Naive thymus-derived CD4-positive, alpha-beta T cell (primary cell): ENCODE data around the gene ZNF500. TPM values are rescaled to one million over a fixed set of nuclear protein-coding genes. Genes with fewer than 3 reads are reported as not detected.

Source experiments
- ATAC-seq: fragments of 150-1000 bp; cut with Tn5 transposase; 2 replicates; pipeline ENCODE4 v1.10.0; 2021; ENCODE audit warnings: mild to moderate bottlenecking, moderate library complexity
- CTCF ChIA-PET: fragments of 350-600 bp; sonication (Branson Sonifier 250); formaldehyde crosslinking; loops from one replicate; lab custom pipeline; 2021; ENCODE audit warnings: antibody characterized with exemption; lab: Charles Lee
- POLR2A ChIA-PET: fragments of 350-600 bp; sonication (Branson Sonifier 250); formaldehyde crosslinking; loops from one replicate; lab custom pipeline; 2021; ENCODE audit warnings: antibody characterized with exemption, inconsistent platforms; lab: Charles Lee
- DNase-seq, 9 donors: peaks; one replicate each; pipeline versions ENCODE4 v3.0.0 to v3.0.0-alpha.2; 2020 to 2022; ENCODE audit warnings: mixed read lengths in 1 of 9
- H3K27ac ChIP-seq: one replicate; pipeline ENCODE4 v1.7.0; 2013; ENCODE audit warnings: mild to moderate bottlenecking, low read depth, low read length, moderate library complexity
- H3K27me3 ChIP-seq, 2 donors: one replicate each; pipeline ENCODE4 v1.7.0; 2013; ENCODE audit warnings: low read length in 2 of 2, mild to moderate bottlenecking in 2 of 2, moderate library complexity in 2 of 2; ENCODE audit not compliant: control insufficient read depth in 2 of 2, insufficient read depth in 2 of 2
- H3K36me3 ChIP-seq, 3 experiments: 1 replicate in 2 of 3; 2 replicates in 1 of 3; pipeline ENCODE4 v1.7.0; 2013; ENCODE audit warnings: low read length in 3 of 3, mild to moderate bottlenecking in 3 of 3, moderate library complexity in 1 of 3; ENCODE audit not compliant: insufficient read depth in 3 of 3, control insufficient read depth in 2 of 3
- H3K4me1 ChIP-seq, 2 donors: one replicate each; pipeline ENCODE4 v1.7.0; 2013; ENCODE audit warnings: low read length in 2 of 2, mild to moderate bottlenecking in 2 of 2, moderate library complexity in 1 of 2; ENCODE audit not compliant: control insufficient read depth in 2 of 2, insufficient read depth in 2 of 2
- H3K4me3 ChIP-seq: 2 replicates; pipeline ENCODE4 v1.7.0; 2013; ENCODE audit warnings: mild to moderate bottlenecking, low read length
- H3K9me3 ChIP-seq, 3 experiments: 1 replicate in 2 of 3; 2 replicates in 1 of 3; pipeline ENCODE4 v1.7.0; 2013; ENCODE audit warnings: low read length in 3 of 3; ENCODE audit not compliant: control insufficient read depth in 2 of 3
- H3K27ac Mint-ChIP-seq, 9 donors: one replicate each; pipeline ENCODE4 v1.8.0; 2020 to 2022; ENCODE audit warnings: mixed read lengths in 9 of 9, mild to moderate bottlenecking in 8 of 9, moderate library complexity in 5 of 9, inconsistent platforms in 2 of 9
- H3K27me3 Mint-ChIP-seq, 5 donors: one replicate each; pipeline ENCODE4 v1.8.0; 2021 to 2022; ENCODE audit warnings: mixed read lengths in 5 of 5, mild to moderate bottlenecking in 1 of 5
- H3K36me3 Mint-ChIP-seq, 5 donors: one replicate each; pipeline ENCODE4 v1.8.0; 2020 to 2022; ENCODE audit warnings: mixed read lengths in 5 of 5, mild to moderate bottlenecking in 3 of 5, inconsistent platforms in 1 of 5
- H3K4me1 Mint-ChIP-seq, 7 donors: one replicate each; pipeline ENCODE4 v1.8.0; 2020 to 2022; ENCODE audit warnings: mixed read lengths in 7 of 7, mild to moderate bottlenecking in 3 of 7, inconsistent platforms in 1 of 7
- H3K4me3 Mint-ChIP-seq, 10 donors: one replicate each; pipeline ENCODE4 v1.8.0; 2020 to 2022; ENCODE audit warnings: mild to moderate bottlenecking in 10 of 10, mixed read lengths in 10 of 10, moderate library complexity in 6 of 10, inconsistent platforms in 2 of 10
- H3K9me3 Mint-ChIP-seq, 11 donors: one replicate each; pipeline ENCODE4 v1.8.0; 2020 to 2022; ENCODE audit warnings: mixed read lengths in 11 of 11, mild to moderate bottlenecking in 4 of 11, inconsistent platforms in 1 of 11, moderate library complexity in 1 of 11
- intact Hi-C, 2 donors: fragments of 100-400 bp; cut with micrococcal nuclease; formaldehyde crosslinking; loops; one replicate each; pipeline ENCODE4 v1.15.1; 2023
- polyA plus RNA-seq, 2 donors: library from polyadenylated mRNA; unstranded; fragments of 300-500 nt; fragmentation: Illumina TruSeq; gene quantifications; one replicate each; pipeline ENCODE4 v1.2.3, GENCODE V29; 2021
- total RNA-seq, 6 experiments: library from RNA in 5 of 6; stranded (reverse) in 5 of 6; gene quantifications; 1 replicate in 5 of 6; 2 replicates in 1 of 6; pipeline ENCODE4 v1.2.3 and lab custom pipeline; 2021 to 2026

Gene ZNF500
- total and polyA plus RNA-seq, 7 experiments from 2014 or later, result 11.0 to 43.0 (median 24.7) TPM

DNA sequence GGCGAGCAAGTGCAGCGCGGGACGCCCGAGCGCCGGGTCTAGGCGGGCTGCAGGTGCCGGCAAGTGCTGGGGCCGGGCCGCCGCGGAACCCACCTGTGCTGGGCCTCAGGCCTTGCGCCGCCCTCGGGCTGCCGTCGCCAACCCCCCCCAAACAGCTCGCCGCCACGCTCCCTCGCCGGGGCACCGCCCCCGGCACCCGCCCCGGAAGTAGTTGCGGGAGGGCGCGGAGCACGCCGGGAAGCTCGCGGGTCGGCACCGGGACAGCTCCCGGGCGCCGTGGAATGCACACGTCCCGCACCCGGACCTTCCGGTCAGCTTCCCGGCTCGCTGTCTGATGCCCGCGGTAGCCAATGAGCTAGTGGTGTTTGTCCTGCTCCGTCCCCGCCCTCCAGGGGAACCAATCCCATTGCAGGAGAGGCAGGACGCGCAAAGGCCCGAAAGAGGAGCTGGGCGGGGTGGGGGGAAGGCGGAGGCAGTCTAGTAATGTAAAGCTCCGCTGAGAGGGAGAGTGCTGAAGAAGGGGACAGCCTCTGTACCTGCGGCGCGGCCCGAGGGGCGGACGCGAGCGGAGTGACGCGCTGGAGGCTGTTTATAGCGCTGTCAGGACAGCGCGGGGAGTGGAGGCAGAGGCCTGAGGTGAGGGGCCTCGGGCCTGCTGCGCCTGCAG is 32.8 kb downstream of the ZNF500 start, which contains the start of the genes ANKS3 and DNAAF8:
TSS of gene ANKS3 (minus strand) at position 209 of the 667 bp plus-strand sequence. CDS start 4,122 bp downstream, outside the sequence.
TSS of gene DNAAF8 (plus strand) at position 475 of the 667 bp plus-strand sequence. CDS start 1,978 bp downstream, outside the sequence.
- ATAC-seq, result peak; percentile 86
- H3K4me3 ChIP-seq, result peak within 1 kb of the TSS; percentile 98
- no peaks in the 10 kb centered on the region for H3K9me3 ChIP-seq
- Mint-ChIP-seq H3K4me1 (peaks cover 9 to 32% (median 20%) of the 10 kb centered on the region in 7 donors), H3K27ac (peak within 1 kb of the TSS; percentile 73 to 92 (median 90)), H3K4me3 (peak within 1 kb of the TSS; percentile 84 to 96 (median 92)), H3K9me3 (no peaks in the 10 kb centered on the region), H3K36me3 (peaks cover 0 to 9% (median 3%) of the 10 kb centered on the region in 5 donors), H3K27me3 (peaks cover 0 to 3% (median 0%) of the 10 kb centered on the region in 5 donors)
- intact Hi-C loops, result loop anchor here (1.0 to 10.0 kb wide), 13 partner anchors 33 to 459 kb away; partner anchors contain the start of genes GLYR1 (in 2 of the 2), NUDT16L1 (in 2 of the 2), ROGDI (in 2 of the 2) and UBN1 (in 2 of the 2)
- no peaks in the 10 kb centered on the region for H3K27me3 ChIP-seq
- ChIA-PET POLR2A (interaction anchor here (0.6 to 2.9 kb wide), 22 partner anchors 10 to 319 kb away, joined by 3 to 41 read pairs (median 4); partner anchors contain the start of genes CORO7, GLYR1, MGRN1 and NAGPA), CTCF (interaction anchor here (0.5 to 1.7 kb wide), 9 partner anchors 33 to 1314 kb away, joined by 3 to 8 read pairs (median 4); partner anchors contain the start of genes MGRN1, ROGDI and ZNF500)
- DNase-seq, result peak; percentile 72 to 90 (median 79)
- H3K27ac ChIP-seq, result peak within 1 kb of the TSS; percentile 79
- H3K36me3 ChIP-seq, result peaks cover 0 to 17% (median 0%) of the 10 kb centered on the region in 3 experiments
- H3K4me1 ChIP-seq, result peaks cover 6 to 9% of the 10 kb centered on the region in 2 donors

DNA sequence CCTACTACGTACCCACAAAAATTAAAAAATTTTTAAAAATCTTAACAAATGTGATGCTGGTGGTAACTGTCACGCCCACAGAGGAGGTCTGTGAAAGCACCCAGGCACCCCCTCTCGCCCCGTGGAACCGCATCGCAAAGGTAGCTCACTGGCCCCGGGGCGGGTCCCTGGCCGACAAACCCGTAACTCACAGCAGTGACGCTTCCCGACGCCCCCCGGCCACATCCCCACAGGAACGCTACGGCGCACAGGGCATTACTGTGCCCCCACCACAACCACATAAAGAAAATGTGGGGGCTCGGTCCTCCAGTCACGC is 33.3 kb downstream of the ZNF500 start:
- peaks cover 0 to 22% (median 2%) of the 10 kb centered on the region in 3 experiments for H3K36me3 ChIP-seq
- no peaks in the 10 kb centered on the region for H3K27me3 ChIP-seq
- Mint-ChIP-seq H3K27me3 (peaks cover 0 to 3% (median 0%) of the 10 kb centered on the region in 5 donors), H3K27ac (peak overlapping the region in 5 of 9 donors; percentile 49 to 90 (median 76)), H3K4me1 (peaks cover 10 to 32% (median 20%) of the 10 kb centered on the region in 7 donors), H3K36me3 (peaks cover 0 to 13% (median 3%) of the 10 kb centered on the region in 5 donors), H3K4me3 (peak overlapping the region; percentile 84 to 96 (median 91)), H3K9me3 (no peaks in the 10 kb centered on the region)
- intact Hi-C loops, result loop anchor here (1.0 to 10.0 kb wide), 13 partner anchors 34 to 459 kb away; partner anchors contain the start of genes GLYR1 (in 2 of the 2), NUDT16L1 (in 2 of the 2), ROGDI (in 2 of the 2) and UBN1 (in 2 of the 2)
- DNase-seq, result peak in 1 of 9 donors; percentile 18
- H3K27ac ChIP-seq, result peak overlapping the region; percentile 79
- peaks cover 6 to 9% of the 10 kb centered on the region in 2 donors for H3K4me1 ChIP-seq
- peak; percentile 1 for ATAC-seq
- ChIA-PET CTCF (interaction anchor here (0.5 to 1.7 kb wide), 7 partner anchors 33 to 429 kb away, joined by 3 to 8 read pairs (median 4); partner anchors contain the start of genes MGRN1, ROGDI and ZNF500), POLR2A (interaction anchor here (0.6 to 2.9 kb wide), 14 partner anchors 16 to 318 kb away, joined by 3 to 41 read pairs (median 6); partner anchors contain the start of genes CORO7, GLYR1, NUDT16L1 and ROGDI)
- peak overlapping the region; percentile 98 for H3K4me3 ChIP-seq
- H3K9me3 ChIP-seq, result no peaks in the 10 kb centered on the region

DNA sequence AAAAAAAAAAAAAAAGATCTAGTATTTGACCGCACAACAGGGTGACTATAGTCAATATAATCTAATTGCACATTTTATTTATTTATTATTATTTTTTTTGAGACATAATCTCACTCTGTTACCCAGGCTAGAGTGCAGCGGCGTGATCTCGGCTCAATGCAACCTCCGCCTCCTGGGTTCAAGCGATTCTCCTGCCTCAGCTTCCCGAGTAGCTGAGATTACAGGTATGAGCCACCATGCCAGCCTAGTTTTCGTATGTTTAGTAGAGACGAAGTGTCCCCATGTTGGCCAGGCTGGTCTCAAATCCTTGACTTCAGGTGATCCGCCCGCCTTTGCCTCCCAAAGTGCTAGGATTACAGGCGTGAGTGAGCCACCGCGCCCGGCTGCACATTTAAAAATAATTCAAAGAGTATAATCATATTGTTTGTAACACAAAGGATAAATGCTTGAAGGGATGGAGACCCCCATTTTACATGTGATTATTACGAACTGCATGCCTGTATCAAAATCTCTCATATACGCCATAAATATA is 33.7 kb downstream of the ZNF500 start:
- peak overlapping the region; percentile 84 to 96 (median 91) for H3K4me3 Mint-ChIP-seq
- peaks cover 0 to 3% (median 0%) of the 10 kb centered on the region in 5 donors for H3K27me3 Mint-ChIP-seq
- H3K4me1 Mint-ChIP-seq, result peaks cover 13 to 32% (median 20%) of the 10 kb centered on the region in 7 donors
- ChIA-PET CTCF (no interaction called here), POLR2A (interaction anchor here (2.3 to 2.9 kb wide), 4 partner anchors 34 to 117 kb away, joined by 16 to 41 read pairs (median 20); partner anchors contain the start of genes GLYR1, NUDT16L1, UBN1 and ZNF500)
- Histone ChIP-seq H3K36me3 (peaks cover 0 to 26% (median 4%) of the 10 kb centered on the region in 3 experiments), H3K9me3 (no peaks in the 10 kb centered on the region), H3K27me3 (no peaks in the 10 kb centered on the region), H3K27ac (peak overlapping the region; percentile 79), H3K4me1 (peaks cover 6 to 9% of the 10 kb centered on the region in 2 donors), H3K4me3 (peak overlapping the region; percentile 98)
- intact Hi-C loops, result loop anchor here (5.0 to 10.0 kb wide), 3 partner anchors 71 to 458 kb away; partner anchors contain the start of genes PAM16 (in 1 of the 2) and TFAP4 (in 1 of the 2)
- ATAC-seq (no peak), DNase-seq (no peak)
- peak overlapping the region in 7 of 9 donors; percentile 29 to 90 (median 54) for H3K27ac Mint-ChIP-seq
- peaks cover 0 to 15% (median 3%) of the 10 kb centered on the region in 5 donors for H3K36me3 Mint-ChIP-seq
- H3K9me3 Mint-ChIP-seq, result no peaks in the 10 kb centered on the region

DNA sequence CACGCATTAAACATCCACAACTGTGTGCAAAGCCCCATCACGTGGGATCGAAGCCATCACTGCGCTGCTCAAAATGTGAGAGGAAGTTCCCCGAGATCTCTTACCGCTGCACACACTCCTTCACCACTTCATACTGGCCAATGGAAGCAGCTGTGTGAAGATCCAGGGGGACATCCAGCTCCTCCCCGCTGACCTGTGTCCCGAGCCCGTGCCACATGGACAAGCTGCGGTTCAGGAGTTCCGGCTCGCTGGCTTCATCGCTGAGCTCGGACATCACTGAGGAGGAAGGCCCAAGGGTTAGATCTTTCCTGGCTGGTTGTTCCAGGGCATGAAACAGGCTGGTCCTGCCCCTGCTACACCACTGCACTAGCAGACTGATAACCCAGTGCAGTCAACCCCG is 37.1 kb downstream of the ZNF500 start:
- intact Hi-C loops, result loop anchor here (5.0 to 10.0 kb wide), 3 partner anchors 68 to 455 kb away; partner anchors contain the start of genes PAM16 (in 1 of the 2) and TFAP4 (in 1 of the 2)
- CTCF ChIA-PET, result interaction anchor here (0.6 kb wide), 1 partner anchor 141 kb away, joined by 3 read pairs; no protein-coding TSS in a partner anchor
- DNase-seq (no peak), ATAC-seq (no peak)
- peaks cover 7 to 26% (median 14%) of the 10 kb centered on the region in 7 donors for H3K4me1 Mint-ChIP-seq
- H3K4me3 Mint-ChIP-seq, result no peak overlapping the region
- Histone ChIP-seq H3K9me3 (no peaks in the 10 kb centered on the region), H3K4me1 (peaks cover 0 to 5% of the 10 kb centered on the region in 2 donors), H3K4me3 (no peak overlapping the region), H3K36me3 (peaks cover 0 to 48% (median 4%) of the 10 kb centered on the region in 3 experiments), H3K27ac (no peak overlapping the region), H3K27me3 (no peaks in the 10 kb centered on the region)
- H3K27ac Mint-ChIP-seq, result peak overlapping the region in 1 of 9 donors; percentile 74
- no peaks in the 10 kb centered on the region for H3K27me3 Mint-ChIP-seq
- peaks cover 0 to 28% (median 3%) of the 10 kb centered on the region in 5 donors for H3K36me3 Mint-ChIP-seq
- POLR2A ChIA-PET, result no interaction called here
- H3K9me3 Mint-ChIP-seq, result no peaks in the 10 kb centered on the region

DNA sequence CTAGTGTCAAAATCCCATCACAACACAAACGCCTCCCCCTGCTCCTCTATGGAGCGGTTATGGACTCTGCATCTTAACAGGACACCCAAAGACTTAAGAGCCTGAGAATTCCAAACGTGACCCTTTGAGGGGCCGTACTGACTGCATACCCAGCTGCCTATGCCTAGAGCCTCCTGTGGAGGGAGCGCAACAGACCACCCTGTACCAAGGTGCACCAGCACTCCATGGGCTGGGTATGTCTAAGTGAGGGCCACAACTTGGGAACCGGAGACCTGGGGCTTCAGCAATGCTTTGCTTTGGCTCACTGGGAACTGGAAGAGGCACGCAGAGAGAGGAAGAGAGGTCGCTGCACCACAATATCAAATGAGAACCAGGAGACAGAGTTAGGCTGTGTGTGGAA is 38.3 kb downstream of the ZNF500 start:
- peaks cover 0 to 48% (median 4%) of the 10 kb centered on the region in 3 experiments for H3K36me3 ChIP-seq
- no peak overlapping the region for H3K4me3 ChIP-seq
- DNase-seq (no peak), ATAC-seq (no peak)
- no peak overlapping the region for H3K27ac ChIP-seq
- no peaks in the 10 kb centered on the region for H3K27me3 ChIP-seq
- no peaks in the 10 kb centered on the region for H3K9me3 Mint-ChIP-seq
- intact Hi-C loops, result no loop called here
- H3K27ac Mint-ChIP-seq, result peak overlapping the region in 1 of 9 donors; percentile 26
- H3K4me1 Mint-ChIP-seq, result peaks cover 7 to 24% (median 12%) of the 10 kb centered on the region in 7 donors
- H3K9me3 ChIP-seq, result no peaks in the 10 kb centered on the region
- peaks cover 0 to 31% (median 3%) of the 10 kb centered on the region in 5 donors for H3K36me3 Mint-ChIP-seq
- peak overlapping the region in 1 of 10 donors; percentile 22 for H3K4me3 Mint-ChIP-seq
- no peaks in the 10 kb centered on the region for H3K27me3 Mint-ChIP-seq
- ChIA-PET POLR2A (interaction anchor here (1.2 kb wide), 1 partner anchor 30 kb away, joined by 3 read pairs; no protein-coding TSS in a partner anchor), CTCF (no interaction called here)
- H3K4me1 ChIP-seq, result peaks cover 0 to 4% of the 10 kb centered on the region in 2 donors

DNA sequence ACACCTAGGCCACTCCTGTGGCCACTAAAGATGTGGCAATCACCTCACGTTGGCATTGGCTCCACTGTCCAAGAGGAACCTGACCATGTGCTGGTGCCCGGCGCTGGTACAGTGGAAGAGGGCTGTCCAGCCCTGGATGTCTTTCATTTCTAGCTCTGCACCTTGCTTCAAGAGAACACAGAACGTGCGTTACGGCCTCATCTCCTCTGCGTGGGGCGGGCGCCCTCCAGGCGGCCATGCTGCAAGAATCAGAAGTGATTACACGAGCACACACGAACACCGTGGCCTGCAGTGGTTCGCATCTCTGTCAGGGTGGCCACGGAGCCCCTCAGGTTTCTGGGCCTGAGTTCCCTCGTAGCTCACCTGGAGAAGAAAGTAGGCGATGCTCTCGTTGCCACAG is 40.3 kb downstream of the ZNF500 start:
- ChIA-PET POLR2A (no interaction called here), CTCF (no interaction called here)
- Mint-ChIP-seq H3K9me3 (no peaks in the 10 kb centered on the region), H3K27ac (no peak overlapping the region), H3K36me3 (peaks cover 0 to 38% (median 0%) of the 10 kb centered on the region in 5 donors), H3K4me3 (no peak overlapping the region), H3K4me1 (peaks cover 0 to 6% (median 4%) of the 10 kb centered on the region in 7 donors), H3K27me3 (no peaks in the 10 kb centered on the region)
- Histone ChIP-seq H3K36me3 (peaks cover 0 to 59% (median 4%) of the 10 kb centered on the region in 3 experiments), H3K27me3 (no peaks in the 10 kb centered on the region), H3K4me3 (no peak overlapping the region), H3K4me1 (no peaks in the 10 kb centered on the region), H3K27ac (no peak overlapping the region), H3K9me3 (no peaks in the 10 kb centered on the region)
- no peak for DNase-seq
- intact Hi-C loops, result no loop called here
- no peak for ATAC-seq
